ENCODE results near the gene RBFOX2. TPM values are rescaled to one million over a fixed set of nuclear protein-coding genes. Genes with fewer than 3 reads are reported as not detected.
A peak's percentile ranks its signal among the peaks of the same experiment; 100 is the strongest.

The RBFOX2 gene
- total RNA-seq, 1 donor from 2014 or later = 454 TPM

DNA sequence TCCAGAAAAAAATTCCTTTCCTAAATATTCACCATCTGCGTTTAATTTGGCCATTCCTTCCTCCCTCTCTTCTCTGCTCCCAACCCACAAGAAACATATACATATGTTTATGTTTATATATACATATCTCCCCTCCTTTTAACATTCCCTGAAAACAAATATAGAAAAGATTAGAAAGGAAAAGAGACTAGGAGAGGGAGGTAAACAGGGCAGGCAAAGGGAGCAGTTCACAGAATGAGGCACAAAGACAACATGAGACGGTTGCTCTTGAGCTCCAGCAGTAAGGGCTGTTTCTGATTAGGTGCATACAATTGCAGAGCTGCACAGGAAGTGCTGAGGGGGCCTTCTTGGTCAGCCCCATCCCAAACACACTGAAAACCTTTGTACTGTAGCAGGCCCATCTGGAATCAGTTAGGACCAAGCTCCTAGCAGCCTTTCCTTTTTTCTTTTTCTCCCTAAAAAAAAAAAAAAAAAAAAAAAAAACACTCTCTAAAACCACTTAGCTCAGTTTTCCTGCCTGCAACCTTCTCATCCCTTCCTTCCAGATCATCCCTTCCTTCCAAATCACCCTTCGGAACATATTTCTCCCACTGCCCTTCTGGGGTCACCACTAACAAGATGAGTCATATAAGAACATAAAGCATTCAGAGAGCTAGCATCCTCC, 57.0 kb downstream of the RBFOX2 start:
- no peak for DNase-seq

- DNase-seq = no peak
Measured at GRCh38 chr22:35970616-35971455, 57.8 kb downstream of the RBFOX2 start.

GRCh38 chr22:35967046-35967397, 61.6 kb downstream of the RBFOX2 start:
- DNase-seq = no peak

DNA sequence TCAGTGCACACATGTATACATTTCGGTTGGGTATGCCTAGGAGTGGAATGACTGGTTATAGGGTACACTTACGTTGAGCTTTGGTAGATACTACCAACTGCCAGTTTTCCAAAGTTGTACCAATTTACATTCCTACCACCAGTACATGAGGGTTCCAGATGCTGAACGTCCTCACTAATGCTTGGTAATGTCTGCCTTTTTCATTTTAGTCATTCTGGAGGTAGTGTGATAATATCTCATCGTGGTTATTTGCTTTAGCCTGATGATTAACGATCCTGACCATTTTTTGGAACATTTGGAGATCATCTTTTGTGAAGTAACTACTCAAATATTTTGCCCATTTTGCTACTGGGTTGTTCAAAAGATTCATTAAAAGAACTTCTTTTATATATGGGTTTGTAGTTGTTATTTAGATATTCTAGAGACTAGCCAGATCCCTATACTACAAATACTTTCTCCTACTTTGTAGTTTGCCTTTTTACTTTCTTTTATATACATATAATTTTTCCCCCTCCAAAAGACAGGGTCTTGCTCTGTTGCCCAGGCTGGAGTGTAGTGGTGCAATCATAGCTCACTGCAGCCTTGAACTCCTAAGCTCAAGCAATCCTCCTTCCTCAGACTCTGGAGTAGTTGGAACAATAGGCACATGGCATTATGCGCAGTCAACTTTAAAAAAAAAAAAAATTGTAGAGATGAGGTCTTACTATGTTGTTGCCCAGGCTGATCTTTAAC, 62.1 kb downstream of the RBFOX2 start:
- DNase-seq = no peak

- DNase-seq = no peak
Measured at GRCh38 chr22:35963237-35963810, 65.3 kb downstream of the RBFOX2 start.

DNA sequence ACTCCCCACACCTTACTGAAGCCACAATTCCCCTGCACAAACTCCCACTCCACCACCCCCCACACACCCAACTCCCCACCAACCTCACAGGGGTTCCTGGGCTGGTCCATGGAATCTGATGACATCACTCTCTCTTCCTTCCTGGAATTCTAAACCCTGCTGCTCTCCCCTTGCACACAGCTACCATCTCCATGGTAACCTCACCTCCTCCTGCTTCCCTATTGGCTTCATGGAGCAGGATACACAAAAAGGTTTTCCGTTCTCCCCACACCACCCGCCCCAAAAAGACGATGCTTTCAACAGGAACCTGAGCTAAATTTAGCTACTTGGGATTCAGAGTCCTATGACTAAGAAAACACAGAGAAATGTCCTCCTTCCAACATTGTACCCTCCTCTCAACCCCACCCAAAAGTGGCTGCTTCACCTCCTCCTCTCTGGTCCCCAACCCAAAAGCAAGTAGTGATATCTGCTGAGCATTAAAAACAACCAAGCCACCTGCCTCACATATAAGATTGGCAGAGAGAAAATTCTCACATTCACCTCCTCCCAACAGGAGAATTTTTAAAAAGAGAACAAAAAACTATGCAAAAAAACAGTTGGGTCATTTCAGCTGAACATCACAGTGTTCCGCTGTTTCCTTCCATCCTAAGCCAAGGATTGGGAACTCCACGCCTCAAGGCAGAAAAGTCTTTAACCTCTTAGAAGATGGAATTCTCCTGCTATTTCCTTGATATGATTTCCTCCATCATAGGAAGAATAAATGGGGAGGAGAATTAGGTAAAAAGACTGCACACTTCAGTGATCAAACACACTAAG, 66.9 kb downstream of the RBFOX2 start:
- peak; percentile 72 for DNase-seq

DNA sequence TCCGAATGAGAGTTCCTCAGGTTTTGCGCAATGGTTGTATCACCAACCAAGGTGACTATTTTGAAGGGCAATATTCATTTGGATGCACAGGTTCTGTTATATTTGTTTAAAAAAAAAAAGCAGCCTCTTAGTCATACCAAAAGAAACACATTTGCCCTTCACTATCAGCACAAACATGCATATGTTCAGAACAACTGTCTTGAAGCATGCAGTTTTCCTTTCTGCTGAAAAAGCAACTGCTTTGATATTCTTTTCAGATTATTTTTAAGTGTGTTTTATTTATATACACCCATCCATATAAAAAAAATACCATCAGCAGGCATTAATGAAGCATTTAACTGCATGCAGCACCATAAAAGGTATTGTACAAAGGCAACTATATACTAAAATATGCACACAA, 67.8 kb downstream of the RBFOX2 start:
- no peak for DNase-seq

- no peak for DNase-seq
Measured at GRCh38 chr22:35959121-35959800, 69.4 kb downstream of the RBFOX2 start.

- no peak for DNase-seq
Measured at GRCh38 chr22:35958334-35958733, 70.3 kb downstream of the RBFOX2 start.

DNA sequence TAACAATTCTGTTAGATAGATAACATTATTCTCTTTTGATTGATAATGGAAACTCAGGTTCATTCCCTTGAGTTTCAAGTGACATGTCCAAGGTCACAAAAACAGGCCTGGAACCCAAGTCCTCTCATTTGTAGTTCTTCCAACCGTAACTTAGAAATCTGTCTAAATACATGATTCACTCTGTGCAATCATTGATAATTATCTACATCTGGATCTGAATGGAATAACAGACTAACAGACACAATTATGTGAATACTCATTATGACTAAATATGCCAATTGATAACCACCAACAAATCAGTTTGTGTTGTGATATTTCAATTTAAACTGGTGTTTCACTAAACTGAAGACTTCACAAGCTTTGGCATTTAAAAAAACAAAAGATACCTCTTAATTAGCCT, 71.0 kb downstream of the RBFOX2 start:
- DNase-seq = no peak

GRCh38 chr22:35956850-35957249, 71.8 kb downstream of the RBFOX2 start:
- no peak for DNase-seq

DNA sequence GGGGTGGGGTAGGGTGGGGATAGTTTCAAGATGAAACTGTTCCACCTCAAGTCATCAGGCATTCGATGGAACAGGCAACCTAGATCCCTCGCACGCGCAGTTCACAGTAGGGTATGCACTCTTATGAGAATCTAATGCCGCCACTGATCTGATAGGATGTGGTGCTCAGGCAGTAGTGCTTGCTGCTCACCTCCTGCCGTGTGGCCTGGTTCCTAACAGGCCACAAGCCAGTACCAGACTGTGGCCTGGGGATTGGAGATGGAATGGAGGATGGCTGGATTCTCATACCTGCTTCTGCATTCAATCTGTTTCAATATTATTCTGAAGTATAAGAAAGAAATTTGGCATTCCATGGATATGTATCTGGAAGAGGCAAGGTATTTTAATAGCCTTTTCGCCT, 73.1 kb downstream of the RBFOX2 start:
- DNase-seq = no peak

GRCh38 chr22:35952576-35952975, 76.0 kb downstream of the RBFOX2 start:
- no peak for DNase-seq

DNA sequence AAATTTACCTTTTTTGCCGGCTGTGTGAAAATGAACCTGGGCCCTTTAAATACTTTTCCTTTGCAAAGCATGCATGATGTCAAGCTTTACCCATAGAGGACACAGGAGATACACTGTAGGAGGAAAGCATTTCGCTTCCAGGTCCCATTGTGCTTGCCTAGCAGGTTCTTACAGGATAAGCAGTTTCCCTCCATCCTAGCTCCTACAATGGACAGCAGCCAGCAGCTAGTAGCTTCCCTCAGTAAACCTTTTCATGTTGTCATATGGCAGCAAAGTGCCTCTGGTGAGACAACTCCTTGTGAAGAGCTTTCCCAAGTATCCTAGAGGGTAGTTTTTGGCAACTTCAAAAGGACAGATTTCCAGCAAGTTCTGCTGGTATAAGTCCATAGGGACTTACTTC, 78.4 kb downstream of the RBFOX2 start:
- DNase-seq = no peak

- DNase-seq = no peak
Measured at GRCh38 chr22:35949243-35949642, 79.4 kb downstream of the RBFOX2 start.

- no peak for DNase-seq
Measured at GRCh38 chr22:35947794-35948425, 80.7 kb downstream of the RBFOX2 start.

GRCh38 chr22:35944458-35944857, 84.2 kb downstream of the RBFOX2 start:
- no peak for DNase-seq

DNA sequence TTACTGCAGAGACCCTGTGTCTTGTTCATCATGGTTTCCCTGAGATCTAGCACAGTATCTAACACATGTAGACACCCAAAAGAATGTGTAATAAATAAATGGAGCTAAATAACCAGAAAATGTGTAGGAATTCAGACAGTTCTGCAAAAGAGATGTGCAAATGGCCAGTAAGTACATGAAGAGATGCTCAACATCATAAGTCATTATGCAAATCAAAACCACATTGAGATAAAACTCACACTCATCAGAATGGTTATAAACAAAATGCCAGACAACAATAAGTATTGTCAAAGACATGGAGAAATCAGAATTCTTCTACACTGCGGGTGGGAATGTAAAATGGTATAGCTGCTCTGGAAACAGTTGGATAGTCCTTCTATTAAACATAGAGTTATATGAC, 88.5 kb downstream of the RBFOX2 start:
- DNase-seq = no peak

DNA sequence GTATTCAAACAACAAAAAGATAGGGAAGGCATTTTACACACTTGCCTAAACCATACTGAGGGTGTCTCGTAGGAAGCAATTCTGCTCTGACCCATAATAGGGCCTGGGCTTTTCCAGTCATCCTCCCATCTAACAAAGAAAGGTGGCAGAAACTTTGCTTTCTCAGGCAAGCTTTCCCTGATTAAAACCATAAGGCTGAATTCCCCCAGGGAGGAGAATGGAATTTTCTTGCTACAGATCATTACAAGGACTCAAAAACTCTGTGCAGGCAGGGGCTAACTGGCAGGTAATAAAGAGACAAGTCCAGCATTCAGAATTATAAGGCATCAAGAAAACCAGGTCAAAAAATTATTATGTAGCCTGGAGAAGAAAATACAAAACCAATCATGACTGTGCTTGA, 90.4 kb downstream of the RBFOX2 start:
- DNase-seq = no peak

DNA sequence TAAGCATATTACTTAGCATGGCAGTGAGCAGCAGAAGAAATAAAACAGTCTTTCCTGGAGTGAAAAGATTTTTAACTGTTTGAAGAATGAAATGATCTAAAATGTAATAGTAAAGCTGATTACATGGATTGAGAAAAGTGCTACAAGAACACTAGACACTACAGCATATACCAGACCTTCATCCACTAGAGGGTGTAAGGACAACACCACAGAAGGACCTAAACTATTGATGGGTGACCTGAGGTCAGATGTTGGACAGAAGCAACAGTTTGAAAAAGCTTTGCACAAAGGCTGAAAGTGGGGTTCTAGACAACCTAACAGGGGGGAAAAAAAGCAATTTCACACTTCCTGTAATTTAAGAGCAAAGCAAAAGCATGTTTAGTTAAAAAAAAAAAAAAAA, 97.7 kb downstream of the RBFOX2 start:
- no peak for DNase-seq

DNA sequence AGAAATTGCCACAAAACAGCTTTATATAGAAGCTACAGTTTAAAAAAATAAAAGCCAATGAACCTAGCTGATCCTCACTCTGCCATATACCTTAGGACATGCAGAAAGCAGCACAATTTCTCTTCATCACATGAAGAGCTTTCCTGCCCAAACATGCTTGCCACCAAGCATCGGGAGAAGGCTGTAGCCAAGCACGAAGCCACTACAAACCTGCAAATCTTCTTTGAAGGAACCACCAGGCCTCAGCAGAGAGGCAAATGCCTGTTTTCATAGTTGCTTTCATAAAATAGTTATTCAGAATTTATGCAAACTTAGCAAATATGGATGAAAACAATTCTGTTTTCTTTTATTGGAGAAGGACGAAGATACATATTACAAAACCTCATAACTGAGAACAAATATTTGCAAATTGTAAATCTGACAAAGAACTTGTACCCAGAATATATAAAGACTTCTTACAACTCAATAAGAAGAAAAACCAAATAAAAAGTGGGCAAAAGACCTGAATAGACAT, 100.3 kb downstream of the RBFOX2 start:
- DNase-seq = no peak

All from occipital lobe (tissue), 2 donors.